ENCODE results near the gene LRRC42.

The LRRC42 gene

DNA sequence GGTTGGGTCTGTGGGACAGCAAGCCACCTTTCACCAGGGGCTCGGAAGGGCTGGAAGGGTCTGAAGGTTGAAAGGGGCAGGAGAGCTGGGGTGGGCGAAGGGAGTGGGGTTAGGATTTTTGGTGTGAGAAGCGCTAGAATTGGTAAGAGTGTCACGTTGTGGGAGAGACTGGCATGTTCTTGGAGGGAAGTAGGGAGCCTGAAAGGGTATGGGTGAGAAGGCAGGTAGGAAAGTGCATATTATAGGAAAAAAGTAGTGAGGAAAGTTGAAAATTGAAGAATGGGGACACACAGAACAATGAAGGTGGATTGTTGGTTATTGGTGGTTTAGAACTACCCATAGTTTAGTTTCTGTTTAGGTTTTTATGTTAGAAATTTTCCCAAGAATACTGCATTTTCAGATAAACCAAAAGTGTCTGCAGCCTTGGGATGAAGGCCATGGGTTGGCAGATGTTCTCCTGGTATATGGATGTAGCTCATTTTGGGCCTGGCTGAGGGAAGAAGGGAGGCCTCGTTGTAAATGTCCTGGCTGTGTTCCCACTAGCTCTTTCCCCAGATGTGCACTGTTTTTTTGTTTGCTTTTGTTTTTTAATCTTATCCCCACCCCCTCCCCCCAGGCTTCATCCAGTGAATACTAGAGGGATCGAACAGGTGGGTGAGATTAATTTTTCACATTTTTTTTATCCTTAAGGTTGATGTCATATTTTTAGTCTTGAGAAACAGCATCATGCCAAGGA is 1.2 kb downstream of the LRRC42 start:
- TF ChIP-seq GATA2 (IDR thresholded peaks at IDR 0.05; ENCODE audit: low read depth, low read length), result no peak
- TF ChIP-seq GATA3 (IDR thresholded peaks at IDR 0.05; ENCODE audit: low read depth, low read length), result no peak

DNA sequence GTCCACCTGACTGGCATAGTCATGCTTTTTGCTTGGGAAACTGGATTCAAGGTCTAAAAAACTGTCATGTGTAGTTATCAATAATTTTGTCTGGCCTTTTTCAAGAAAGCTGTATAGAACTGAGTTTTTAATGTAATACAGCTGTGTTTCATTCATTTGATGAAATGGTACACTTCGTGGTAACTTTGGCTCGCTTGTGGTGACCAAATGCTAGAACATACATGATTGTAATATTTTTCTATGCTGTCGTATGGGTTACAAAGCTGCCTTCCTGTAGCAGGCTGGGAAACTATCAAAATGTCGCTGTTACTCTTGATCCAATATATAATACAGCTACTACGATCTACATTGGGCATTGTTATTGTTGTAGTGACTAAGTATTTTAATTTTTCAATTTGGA is 2.1 kb downstream of the LRRC42 start:
- TF ChIP-seq GATA2 (IDR thresholded peaks at IDR 0.05; ENCODE audit: low read depth, low read length) (no peak), GATA3 (IDR thresholded peaks at IDR 0.05; ENCODE audit: low read depth, low read length) (no peak)

DNA sequence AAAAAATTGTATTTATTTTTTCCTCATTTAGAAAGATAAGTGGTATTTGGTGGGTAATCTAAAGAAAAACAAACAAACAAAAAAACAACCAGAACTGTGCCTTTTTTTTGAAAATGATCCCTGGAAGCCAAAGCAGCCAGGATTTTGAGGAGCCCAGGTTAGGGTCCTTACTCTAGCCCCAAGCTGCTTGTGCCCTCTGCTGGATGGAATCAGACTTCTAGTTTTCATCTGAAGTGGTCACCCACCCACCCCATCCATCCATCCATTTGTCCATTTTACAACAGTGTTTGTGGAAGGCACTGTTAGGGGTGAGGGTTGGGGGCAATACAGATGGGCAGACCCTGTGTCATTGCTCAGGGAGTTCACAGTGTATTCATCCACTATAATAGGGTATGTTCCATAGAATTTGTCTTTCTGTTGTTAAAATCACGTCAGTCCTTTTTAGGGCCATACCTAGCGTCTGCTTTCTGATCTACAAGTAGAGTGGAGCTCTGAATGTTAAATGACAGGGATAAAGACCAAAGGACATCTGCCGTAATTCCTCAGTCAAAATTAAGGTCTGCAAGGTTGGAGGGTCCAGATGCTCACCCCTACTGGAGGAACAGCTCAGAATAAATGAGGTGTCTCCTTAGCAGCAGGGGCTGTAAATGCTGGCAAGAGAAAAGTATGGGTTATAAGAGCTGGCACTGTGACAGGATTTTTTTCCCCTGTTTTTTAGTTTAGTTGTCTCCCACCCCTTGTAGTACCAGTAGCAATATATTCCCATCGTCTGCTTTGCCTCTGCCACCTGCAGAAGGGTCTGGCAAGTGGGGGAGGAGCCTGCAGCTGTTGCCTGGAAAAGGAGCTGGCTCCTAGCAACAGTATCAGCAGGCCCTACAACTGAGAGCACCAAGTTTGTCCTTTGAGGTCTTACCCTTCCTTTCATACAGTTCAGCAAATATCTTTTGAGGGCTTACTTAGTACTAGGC is 3.2 kb downstream of the LRRC42 start:
- no peak for TF ChIP-seq GATA2 (IDR thresholded peaks at IDR 0.05; ENCODE audit: low read depth, low read length)
- TF ChIP-seq GATA3 (IDR thresholded peaks at IDR 0.05; ENCODE audit: low read depth, low read length), result no peak

DNA sequence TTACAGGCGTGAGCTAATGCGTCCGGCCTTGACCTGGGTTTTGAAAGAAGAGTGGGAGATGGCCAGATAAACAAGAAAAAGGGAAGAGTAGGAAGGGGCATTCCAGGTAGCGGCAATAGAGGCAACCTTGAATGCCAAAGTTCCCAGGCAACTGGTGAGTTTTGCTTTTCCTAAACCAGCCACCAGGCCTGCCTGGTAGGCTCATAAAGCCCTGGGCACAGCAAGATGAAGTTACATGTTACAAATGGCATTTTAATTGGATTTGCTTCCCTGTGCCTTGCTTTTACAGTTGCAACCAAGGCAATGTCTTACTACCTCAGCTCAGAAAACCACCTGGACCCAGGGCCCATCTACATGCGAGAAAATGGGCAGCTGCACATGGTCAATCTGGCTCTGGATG is 5.5 kb downstream of the LRRC42 start:
- TF ChIP-seq GATA2 (IDR thresholded peaks at IDR 0.05; ENCODE audit: low read depth, low read length), result no peak
- no peak for TF ChIP-seq GATA3 (IDR thresholded peaks at IDR 0.05; ENCODE audit: low read depth, low read length)

DNA sequence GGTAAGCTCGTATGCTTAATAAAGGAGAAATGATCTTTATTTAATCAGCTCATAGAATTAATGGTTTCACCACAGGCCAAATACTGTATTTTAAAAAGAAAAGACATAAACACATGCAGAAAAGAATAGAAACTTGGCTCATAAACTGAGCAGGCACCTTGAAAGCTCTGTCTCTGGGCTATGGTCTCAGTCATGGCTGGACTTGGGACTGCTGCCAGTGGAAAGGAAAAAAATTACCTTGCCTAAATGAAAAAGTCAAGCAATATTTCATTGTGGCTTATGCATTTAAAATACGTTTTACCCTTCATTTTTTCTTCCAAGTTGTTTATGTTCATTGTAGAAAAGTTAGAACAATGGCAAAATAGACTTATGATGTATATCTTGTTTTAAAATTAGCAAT is 8.0 kb downstream of the LRRC42 start:
- TF ChIP-seq GATA2 (IDR thresholded peaks at IDR 0.05; ENCODE audit: low read depth, low read length), result no peak
- TF ChIP-seq GATA3 (IDR thresholded peaks at IDR 0.05; ENCODE audit: low read depth, low read length), result no peak

DNA sequence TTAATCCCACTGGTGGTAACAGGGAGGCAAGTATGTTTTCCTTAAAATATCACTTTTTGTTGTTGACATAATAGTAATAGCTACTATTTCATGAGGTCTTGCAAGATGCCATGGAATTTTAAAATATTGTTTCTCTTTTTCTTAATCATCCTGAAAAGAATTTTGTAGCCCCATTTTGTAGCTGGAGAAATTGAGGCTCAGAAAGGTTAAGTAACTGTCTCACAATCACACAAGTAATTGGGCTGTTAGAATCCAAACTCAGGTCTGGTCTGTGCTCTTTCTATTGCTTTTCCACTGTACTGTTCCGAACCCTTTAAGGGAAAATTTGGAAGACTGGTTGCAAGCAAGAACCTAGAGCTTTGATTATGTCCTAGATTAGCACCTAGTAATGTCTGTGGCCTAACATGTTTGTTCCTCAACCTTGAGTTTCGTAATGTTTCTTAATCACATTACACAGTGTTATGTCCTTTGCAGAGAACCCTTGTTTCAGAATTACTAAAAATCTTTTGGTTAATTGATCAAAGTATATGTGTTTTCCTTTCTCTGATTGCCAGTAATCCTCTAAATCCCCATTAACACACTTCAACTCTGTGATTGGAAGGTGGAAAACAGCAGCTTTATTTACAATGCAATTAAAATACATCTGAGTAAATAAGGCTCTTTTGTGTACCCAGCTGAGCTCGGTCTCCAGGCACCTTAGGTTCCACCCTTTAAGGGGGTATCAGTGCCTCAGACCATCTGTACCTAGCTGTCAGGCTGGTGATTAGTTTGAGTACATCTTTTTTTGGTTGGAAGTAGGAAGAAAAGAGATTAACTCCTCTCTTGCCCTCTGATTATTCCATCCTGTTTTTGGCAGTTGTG is 10.4 kb downstream of the LRRC42 start:
- TF ChIP-seq GATA3 (IDR thresholded peaks at IDR 0.05; ENCODE audit: low read depth, low read length) (no peak), GATA2 (IDR thresholded peaks at IDR 0.05; ENCODE audit: low read depth, low read length) (no peak)

DNA sequence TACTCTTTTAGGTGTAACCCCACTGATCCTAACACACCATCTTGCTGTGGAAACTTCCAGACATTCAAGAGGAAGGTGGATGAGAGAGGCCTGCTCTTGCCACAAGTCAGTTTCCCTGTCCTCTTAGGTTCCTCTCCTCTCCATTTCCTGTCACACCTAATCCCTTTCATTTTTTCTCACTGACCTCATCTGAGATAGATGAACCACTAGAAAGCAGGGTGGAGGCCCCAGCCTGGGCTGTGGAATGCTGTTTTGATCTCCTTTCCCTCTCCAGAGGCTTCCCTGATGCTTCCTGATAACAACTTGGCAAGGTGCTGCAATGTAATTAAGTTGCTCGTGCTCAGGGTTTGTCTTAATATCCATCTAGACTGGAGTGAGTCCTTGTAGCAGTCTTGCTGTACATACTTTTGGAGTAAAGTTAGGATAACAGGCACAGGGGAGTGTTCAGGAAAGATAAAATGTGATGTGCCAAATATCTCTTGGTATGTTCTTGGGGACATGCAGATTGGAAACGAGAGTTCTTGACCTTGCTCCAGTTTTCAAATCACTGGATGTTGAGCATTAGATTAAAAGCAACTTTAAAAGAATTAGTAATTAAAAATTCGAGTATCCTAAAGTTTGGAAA is 11.2 kb downstream of the LRRC42 start:
- TF ChIP-seq GATA3 (IDR thresholded peaks at IDR 0.05; ENCODE audit: low read depth, low read length) (no peak), GATA2 (IDR thresholded peaks at IDR 0.05; ENCODE audit: low read depth, low read length) (no peak)

DNA sequence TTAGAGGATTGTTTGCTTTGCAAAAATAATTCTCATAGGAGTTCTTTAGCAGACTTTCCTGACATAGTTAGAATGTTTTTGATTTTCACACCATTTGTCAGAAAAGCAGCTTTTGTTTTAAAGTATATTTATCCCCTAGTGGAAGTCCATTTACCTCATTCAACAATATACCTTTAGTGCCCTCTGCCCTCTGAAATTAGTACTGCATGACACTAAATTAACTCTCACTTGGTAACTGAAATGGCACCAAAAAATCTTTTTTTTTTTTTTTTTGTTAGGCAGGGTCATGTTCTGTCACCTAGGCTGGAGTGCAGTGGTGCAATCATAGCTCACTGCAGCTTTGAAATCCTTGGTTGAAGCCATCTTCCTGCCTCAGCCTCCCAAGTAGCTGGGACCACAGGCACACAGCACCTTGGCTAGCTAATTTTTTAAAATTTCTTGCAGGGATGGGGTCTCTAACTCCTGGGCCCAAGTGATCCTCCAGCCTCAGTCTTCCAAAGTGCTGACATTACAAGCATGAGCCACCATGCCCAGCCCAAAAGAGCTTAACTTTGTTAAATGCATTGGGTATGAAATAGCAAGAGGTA is 13.6 kb downstream of the LRRC42 start:
- TF ChIP-seq GATA3 (IDR thresholded peaks at IDR 0.05; ENCODE audit: low read depth, low read length) (no peak), GATA2 (IDR thresholded peaks at IDR 0.05; ENCODE audit: low read depth, low read length) (no peak)

DNA sequence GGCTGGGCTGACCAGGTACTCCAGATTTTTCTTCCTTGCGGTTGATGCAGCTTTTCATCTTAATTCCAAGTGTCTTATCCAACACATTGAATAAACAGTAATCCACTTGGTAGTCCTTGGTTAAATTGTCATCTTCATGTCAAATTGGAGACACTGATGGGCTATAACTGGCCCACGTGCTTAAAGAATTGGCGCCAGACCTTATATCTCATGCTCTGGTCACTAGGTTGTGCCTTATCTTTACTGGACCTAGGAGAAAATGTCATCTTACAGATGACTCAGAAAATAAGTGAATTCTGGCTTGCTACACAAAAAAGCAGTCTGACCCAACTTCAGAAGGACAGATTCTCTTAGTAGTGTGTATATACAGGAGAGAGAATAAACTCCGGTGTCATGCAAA is 16.2 kb downstream of the LRRC42 start:
- TF ChIP-seq GATA3 (IDR thresholded peaks at IDR 0.05; ENCODE audit: low read depth, low read length), result no peak
- TF ChIP-seq GATA2 (IDR thresholded peaks at IDR 0.05; ENCODE audit: low read depth, low read length), result no peak

DNA sequence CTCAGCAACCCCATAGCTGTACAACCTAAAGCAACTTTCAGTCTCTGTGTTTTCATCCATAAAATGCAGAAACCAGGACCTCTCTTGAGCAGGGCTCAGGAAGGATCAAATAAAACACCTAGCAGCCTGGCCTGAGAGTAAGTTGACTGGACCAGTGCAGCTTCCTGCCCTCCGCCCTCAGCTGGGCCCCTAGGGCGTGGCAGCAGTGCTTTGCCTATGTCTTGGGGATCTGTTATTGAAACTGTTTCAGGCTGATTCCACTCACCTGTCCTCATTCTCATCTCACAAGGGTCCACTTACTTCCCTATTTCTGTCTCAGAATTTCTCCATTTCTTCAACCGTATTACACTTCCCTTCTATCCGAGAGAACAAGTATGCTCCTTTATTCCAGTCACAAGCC is 17.3 kb downstream of the LRRC42 start:
- TF ChIP-seq GATA3 (IDR thresholded peaks at IDR 0.05; ENCODE audit: low read depth, low read length), result no peak
- no peak for TF ChIP-seq GATA2 (IDR thresholded peaks at IDR 0.05; ENCODE audit: low read depth, low read length)

DNA sequence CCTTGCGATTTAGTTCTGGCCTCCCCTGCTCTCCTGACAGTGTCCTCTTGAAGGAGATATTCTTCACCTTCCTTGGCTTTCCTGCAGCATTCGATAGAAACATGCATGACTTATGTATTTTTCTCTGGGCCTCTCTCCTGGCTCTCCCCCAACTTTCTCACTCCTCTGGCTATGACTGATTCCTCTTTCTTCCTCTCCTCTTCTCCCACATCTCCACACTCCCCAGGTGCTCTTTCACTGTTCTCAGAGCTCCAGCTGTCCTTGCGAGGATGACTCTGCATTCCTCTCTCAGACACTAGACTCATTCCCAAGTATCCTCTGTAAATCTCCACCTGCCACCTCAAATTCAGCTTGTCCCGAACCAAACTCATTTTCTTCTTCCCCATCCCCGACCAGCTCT is 18.0 kb downstream of the LRRC42 start:
- TF ChIP-seq GATA3 (IDR thresholded peaks at IDR 0.05; ENCODE audit: low read depth, low read length) (no peak), GATA2 (IDR thresholded peaks at IDR 0.05; ENCODE audit: low read depth, low read length) (no peak)

DNA sequence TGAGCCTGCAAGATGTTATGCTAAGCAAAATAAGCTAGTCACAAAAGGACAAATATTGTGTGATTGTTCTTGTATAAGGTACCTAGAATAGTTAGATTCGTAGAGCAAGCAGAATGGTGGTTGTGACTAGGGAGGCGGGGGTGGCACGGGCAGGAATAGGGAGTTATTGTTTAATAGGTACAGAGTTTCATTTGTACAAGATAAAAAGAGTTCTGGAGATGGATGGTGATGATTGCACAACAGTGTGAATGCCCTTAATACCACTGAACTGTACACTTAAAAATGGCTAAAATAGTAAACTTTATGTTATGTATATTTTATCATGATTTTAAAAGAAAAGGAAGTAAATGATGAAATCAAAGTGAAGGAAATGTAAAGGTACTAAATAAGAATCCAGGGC is 20.6 kb downstream of the LRRC42 start:
- no peak for TF ChIP-seq GATA3 (IDR thresholded peaks at IDR 0.05; ENCODE audit: low read depth, low read length)
- no peak for TF ChIP-seq GATA2 (IDR thresholded peaks at IDR 0.05; ENCODE audit: low read depth, low read length)

DNA sequence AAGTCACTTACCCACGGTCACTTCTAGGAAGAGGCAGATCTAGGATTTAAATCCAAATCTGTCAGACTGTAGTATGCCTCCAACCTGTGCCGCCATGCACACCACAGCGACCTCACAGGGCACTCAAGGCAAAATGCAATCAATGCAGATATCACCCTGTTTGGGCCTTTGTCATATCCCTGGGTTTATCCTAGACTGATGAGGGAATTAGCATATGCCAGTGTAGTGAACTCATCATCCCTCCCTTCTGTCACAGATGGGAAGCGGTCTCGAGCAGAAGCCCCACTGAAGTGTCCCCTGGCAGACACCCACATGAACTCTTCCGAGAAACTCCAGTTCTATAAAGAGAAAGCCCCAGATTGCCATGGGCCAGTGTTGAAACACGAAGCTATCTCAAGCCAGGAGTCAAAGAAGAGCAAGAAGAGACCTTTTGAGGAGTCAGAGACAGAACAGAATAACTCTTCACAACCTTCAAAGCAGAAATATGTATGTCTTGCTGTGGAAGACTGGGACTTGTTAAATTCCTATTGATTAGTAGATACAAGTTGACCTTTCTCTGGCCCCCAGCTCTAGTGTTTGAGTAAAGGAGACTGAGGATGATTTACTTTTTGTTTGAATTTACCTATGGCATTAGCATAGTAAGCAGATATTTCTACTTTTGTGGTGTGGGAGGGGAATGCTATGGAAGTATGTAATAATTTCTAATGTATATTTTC is 21.4 kb downstream of the LRRC42 start:
- no peak for TF ChIP-seq GATA3 (IDR thresholded peaks at IDR 0.05; ENCODE audit: low read depth, low read length)
- TF ChIP-seq GATA2 (IDR thresholded peaks at IDR 0.05; ENCODE audit: low read depth, low read length), result no peak

Measured in SH-SY5Y (cell line).